Body of pancreas (tissue), 4 donors: ENCODE data around the gene ERO1B.

ENCODE experiments used
- POLR2A ChIP-seq, 3 donors: fragments of 450-650 bp; IDR thresholded peaks; one replicate each; pipeline ENCODE4 v1.6.1; 2016; ENCODE audit warnings: antibody characterized with exemption in 3 of 3, mild to moderate bottlenecking in 2 of 3
- TF ChIP-seq, protein P1 (sequence below), 7 experiments: fragments of 450-650 bp in 4 of 7; fragments of 200-600 bp in 3 of 7; sonication (generic) in 3 of 7; IDR thresholded peaks; one replicate each; pipeline ENCODE4 v1.5.1; 2016 to 2019; ENCODE audit warnings: antibody characterized with exemption in 7 of 7

DNA sequence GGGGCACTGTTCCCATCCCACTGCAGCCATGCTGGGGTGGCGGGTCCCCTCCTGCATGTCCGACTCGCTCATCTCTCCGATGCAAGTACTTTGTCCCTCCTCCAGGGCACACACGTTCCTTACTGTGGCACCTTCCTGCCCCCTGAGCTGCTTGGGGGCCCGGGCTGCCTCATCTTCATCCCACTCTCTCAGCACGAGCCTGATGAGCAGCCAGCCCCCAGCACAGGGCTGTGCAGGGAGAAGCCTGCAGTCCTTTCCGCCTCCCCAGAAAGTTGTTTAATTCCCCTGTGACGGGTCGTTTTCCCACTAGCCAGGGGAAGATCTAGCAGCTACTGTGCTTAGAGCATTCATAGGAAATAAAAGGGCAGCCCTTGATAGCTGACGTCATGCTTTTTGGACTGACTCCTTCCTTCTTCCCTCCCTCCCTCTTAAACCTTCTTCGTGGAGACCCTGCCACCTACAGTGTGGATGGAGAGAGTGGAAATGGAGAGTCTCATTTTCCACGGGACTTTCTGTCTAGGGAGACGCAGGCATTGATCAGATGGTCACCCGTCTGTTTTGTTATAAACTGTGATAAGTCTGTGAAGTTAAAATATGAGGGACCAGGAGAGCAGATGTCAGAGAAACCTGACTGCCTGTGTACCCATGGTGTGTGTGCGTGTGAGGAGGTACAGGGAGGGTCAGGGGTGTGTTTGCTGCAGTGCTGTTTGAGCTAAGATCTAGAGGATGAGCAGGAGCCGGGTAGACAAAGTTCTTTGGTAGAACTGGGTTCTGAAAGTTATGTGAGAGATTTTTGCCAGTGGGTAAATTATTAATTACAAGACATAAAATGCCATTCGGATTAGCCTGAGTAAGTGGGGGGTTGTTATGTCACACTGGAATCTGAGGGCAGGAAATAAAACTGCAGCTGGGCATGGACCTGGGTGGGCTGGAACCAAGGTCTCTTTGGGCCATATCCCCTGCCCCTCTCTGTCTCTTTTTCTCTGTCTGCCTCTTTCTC, 105.1 kb downstream of the ERO1B start:
- TF ChIP-seq, protein P1, sequence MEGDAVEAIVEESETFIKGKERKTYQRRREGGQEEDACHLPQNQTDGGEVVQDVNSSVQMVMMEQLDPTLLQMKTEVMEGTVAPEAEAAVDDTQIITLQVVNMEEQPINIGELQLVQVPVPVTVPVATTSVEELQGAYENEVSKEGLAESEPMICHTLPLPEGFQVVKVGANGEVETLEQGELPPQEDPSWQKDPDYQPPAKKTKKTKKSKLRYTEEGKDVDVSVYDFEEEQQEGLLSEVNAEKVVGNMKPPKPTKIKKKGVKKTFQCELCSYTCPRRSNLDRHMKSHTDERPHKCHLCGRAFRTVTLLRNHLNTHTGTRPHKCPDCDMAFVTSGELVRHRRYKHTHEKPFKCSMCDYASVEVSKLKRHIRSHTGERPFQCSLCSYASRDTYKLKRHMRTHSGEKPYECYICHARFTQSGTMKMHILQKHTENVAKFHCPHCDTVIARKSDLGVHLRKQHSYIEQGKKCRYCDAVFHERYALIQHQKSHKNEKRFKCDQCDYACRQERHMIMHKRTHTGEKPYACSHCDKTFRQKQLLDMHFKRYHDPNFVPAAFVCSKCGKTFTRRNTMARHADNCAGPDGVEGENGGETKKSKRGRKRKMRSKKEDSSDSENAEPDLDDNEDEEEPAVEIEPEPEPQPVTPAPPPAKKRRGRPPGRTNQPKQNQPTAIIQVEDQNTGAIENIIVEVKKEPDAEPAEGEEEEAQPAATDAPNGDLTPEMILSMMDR (IDR thresholded peaks at IDR 0.05), result no peak
- peak in 2 of 3 donors; percentile 29 to 59 for TF ChIP-seq POLR2A (IDR thresholded peaks at IDR 0.05)
